Measurements from ENCODE around the gene PIGX.
A peak's percentile ranks its signal among the peaks of the same experiment; 100 is the strongest.

Gene PIGX

GRCh38 chr3:196763179-196763578 lies 51.0 kb downstream of the PIGX start:
- no peak for DNase-seq

DNA sequence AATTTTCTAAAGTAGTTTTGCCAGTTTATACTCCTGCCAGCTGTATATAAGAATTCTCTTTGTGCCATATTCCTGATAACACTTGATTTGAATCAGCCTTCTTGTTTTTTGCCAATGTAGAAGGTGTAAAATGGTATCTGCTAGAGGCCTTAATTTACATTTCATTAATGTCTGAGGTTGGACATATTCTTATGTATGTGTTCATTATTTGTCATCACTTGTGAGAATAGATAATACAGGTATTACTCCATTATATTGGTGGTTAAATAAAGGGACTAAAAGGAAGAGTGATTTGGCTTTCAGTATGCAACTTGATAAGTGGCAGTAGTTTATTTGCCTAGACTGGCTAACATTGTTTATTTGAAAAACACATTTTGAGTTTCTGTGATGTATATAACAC lies 53.3 kb downstream of the PIGX start:
- DNase-seq = no peak

GRCh38 chr3:196771067-196771466 lies 58.9 kb downstream of the PIGX start:
- no peak for DNase-seq

- DNase-seq = no peak
Measured at GRCh38 chr3:196772102-196772501, 59.9 kb downstream of the PIGX start.

DNA sequence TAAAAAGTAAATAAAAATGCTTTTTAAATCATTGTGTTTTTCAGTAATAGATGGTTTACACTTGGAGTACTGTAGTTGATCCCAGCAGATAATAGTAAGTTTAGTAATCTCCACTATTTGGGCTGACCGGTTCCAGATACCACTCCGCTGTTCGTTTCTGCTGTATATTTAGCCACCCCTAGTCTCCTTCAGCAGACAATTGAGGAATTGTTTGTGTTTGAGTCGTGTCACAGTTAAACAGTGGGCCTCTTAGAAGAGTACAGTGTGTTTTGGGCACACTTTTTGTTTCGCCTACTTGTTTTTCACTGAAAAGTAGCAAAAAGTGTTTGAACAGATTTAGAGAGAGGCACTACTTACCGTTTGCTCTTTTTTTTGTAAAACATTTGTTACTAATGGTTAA lies 60.7 kb downstream of the PIGX start:
- DNase-seq = no peak

GRCh38 chr3:196774191-196774820 lies 62.1 kb downstream of the PIGX start:
- peak; percentile 25 for DNase-seq

GRCh38 chr3:196774848-196775422 lies 62.8 kb downstream of the PIGX start:
- DNase-seq = no peak

- DNase-seq = no peak
Measured at GRCh38 chr3:196775938-196776337, 63.8 kb downstream of the PIGX start.

DNA sequence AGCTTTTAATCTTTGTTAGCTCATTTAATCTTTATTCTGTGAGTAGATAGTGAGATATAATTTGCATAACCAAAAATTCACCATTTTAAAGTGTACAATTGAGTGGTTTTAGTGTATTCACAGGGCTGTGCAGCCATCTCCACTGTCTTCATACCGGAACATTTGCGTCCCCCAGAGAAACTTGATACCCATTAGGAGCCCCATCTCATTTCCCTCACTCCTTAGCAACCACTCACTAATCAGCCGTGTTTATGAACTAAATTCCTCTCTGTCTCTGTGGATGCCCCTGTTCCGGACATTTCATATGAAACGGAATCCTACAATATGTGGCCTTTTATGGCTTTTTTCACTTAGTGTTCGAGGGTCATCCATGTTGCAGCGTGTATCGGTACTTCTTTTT lies 65.7 kb downstream of the PIGX start:
- no peak for DNase-seq

GRCh38 chr3:196778755-196779154 lies 66.6 kb downstream of the PIGX start:
- DNase-seq = no peak

- DNase-seq = no peak
Measured at GRCh38 chr3:196782511-196782910, 70.3 kb downstream of the PIGX start.
